K562 (cell line): ENCODE measurements around the gene RSPRY1. TPM values are rescaled to one million over a fixed set of nuclear protein-coding genes. Genes with fewer than 3 reads are reported as not detected.

ENCODE experiments used
- ARID1B ChIP-seq: fragments of 450-650 bp; IDR thresholded peaks from 2 replicates; pipeline ENCODE4 v1.6.1; 2016; ENCODE audit warnings: antibody characterized with exemption, mild to moderate bottlenecking, inconsistent platforms
- ATF6 ChIP-seq: sonication (generic); formaldehyde crosslinking; IDR thresholded peaks from 2 replicates; pipeline ENCODE4 v1.4.0; 2020; ENCODE audit warnings: mild to moderate bottlenecking, missing genetic modification reagents
- BHLHE40 ChIP-seq: IDR thresholded peaks from 2 replicates; pipeline ENCODE4 v1.6.1; 2011; ENCODE audit warnings: low read length, improper control_type of control experiment
- CXXC5 ChIP-seq: fragments of 250-450 bp; sonication (Bioruptor Pico); IDR thresholded peaks from 2 replicates; pipeline ENCODE4 v1.8.0; 2022; ENCODE audit warnings: inconsistent platforms, mild to moderate bottlenecking, moderate library complexity
- EGR1 ChIP-seq: fragments of 450-650 bp; conservative IDR thresholded peaks from 2 replicates; pipeline ENCODE4 v1.6.1; 2017; ENCODE audit warnings: mild to moderate bottlenecking
- EWSR1 ChIP-seq: fragments of 450-650 bp; IDR thresholded peaks from 2 replicates; pipeline ENCODE4 v1.6.1; 2018; ENCODE audit warnings: borderline replicate concordance, mild to moderate bottlenecking, low read depth, moderate library complexity; ENCODE audit not compliant: partially characterized antibody
- GABPA ChIP-seq: fragments of 200-800 bp; sonication (Bioruptor generic); conservative IDR thresholded peaks from 2 replicates; pipeline ENCODE4 v1.6.1; 2016; ENCODE audit warnings: low read depth, missing genetic modification characterization, missing compliant biosample characterization
- HMBOX1 ChIP-seq: sonication (generic); IDR thresholded peaks from 2 replicates; pipeline ENCODE4 v1.6.1; 2016
- KLF13 ChIP-seq: fragments of 450-650 bp; IDR thresholded peaks from 2 replicates; pipeline ENCODE4 v1.6.1; 2016; ENCODE audit warnings: missing genetic modification characterization, low read depth, mild to moderate bottlenecking, missing compliant biosample characterization, moderate library complexity, borderline replicate concordance
- NCOR1 ChIP-seq: fragments of 450-650 bp; IDR thresholded peaks from 2 replicates; pipeline ENCODE4 v1.6.1; 2016; ENCODE audit warnings: mild to moderate bottlenecking, moderate library complexity
- NR2C2 ChIP-seq, 2 experiments: fragments of 200-800 bp in 1 of 2; sonication (Bioruptor generic) in 1 of 2; sonication (generic) in 1 of 2; formaldehyde crosslinking in 1 of 2; IDR thresholded peaks; 2 replicates each; pipeline versions ENCODE4 v1.6.1 to v1.8.0; 2016 to 2022; ENCODE audit warnings: mild to moderate bottlenecking in 1 of 2, missing compliant biosample characterization in 1 of 2, missing genetic modification characterization in 1 of 2, missing genetic modification reagents in 1 of 2
- NRF1 ChIP-seq, 2 experiments: fragments of 450-650 bp; IDR thresholded peaks in 1 of 2; conservative IDR thresholded peaks in 1 of 2; 2 replicates each; pipeline ENCODE4 v1.6.1; 2014; ENCODE audit warnings: mild to moderate bottlenecking in 2 of 2
- SP1 ChIP-seq: sonication (generic); formaldehyde crosslinking; IDR thresholded peaks from 2 replicates; pipeline ENCODE4 v1.8.1; 2022; ENCODE audit warnings: mild to moderate bottlenecking, missing genetic modification reagents
- THRB ChIP-seq: fragments of 450-650 bp; formaldehyde crosslinking; conservative IDR thresholded peaks from 2 replicates; pipeline ENCODE4 v1.4.0; 2022; ENCODE audit warnings: mild to moderate bottlenecking, missing genetic modification characterization
- VEZF1 ChIP-seq: fragments of 200-800 bp; sonication (Bioruptor generic); IDR thresholded peaks from 2 replicates; pipeline ENCODE4 v1.6.1; 2017; ENCODE audit warnings: missing genetic modification characterization, missing compliant biosample characterization
- ZBTB34 ChIP-seq: fragments of 250-450 bp; sonication (Bioruptor Pico); IDR thresholded peaks from 2 replicates; pipeline ENCODE4 v1.8.0; 2021; ENCODE audit warnings: mild to moderate bottlenecking, moderate library complexity
- ZBTB8A ChIP-seq: fragments of 450-650 bp; IDR thresholded peaks from 2 replicates; pipeline ENCODE4 v1.6.1; 2018; ENCODE audit warnings: mild to moderate bottlenecking, moderate library complexity; ENCODE audit not compliant: partially characterized antibody
- ZNF133 ChIP-seq: fragments of 250-450 bp; sonication (Bioruptor Pico); IDR thresholded peaks from 2 replicates; pipeline ENCODE4 v1.4.0; 2020; ENCODE audit warnings: mild to moderate bottlenecking
- ZNF830 ChIP-seq: fragments of 250-450 bp; sonication (Bioruptor Pico); IDR thresholded peaks from 2 replicates; pipeline ENCODE4 v1.5.0; 2021; ENCODE audit warnings: mild to moderate bottlenecking
- polyA plus RNA-seq, 8 experiments: library from polyadenylated mRNA; depleted of rRNA in 4 of 8; stranded (reverse) in 5 of 8; unstranded in 3 of 8; fragments of >200 nt; fragmentation: Nextera tagmentation in 2 of 8; fragmentation: Illumina TruSeq in 1 of 8; extraction: Ambion mirVana in 2 of 8; extraction: Trizol in 1 of 8; gene quantifications; 2 replicates each; pipeline versions ENCODE4 v1.2.1 to v1.2.3, GENCODE V29; 2011 to 2014; ENCODE audit warnings: inconsistent platforms in 1 of 8, missing spikeins in 1 of 8
- total RNA-seq, 7 experiments: library from RNA; depleted of rRNA in 6 of 7; stranded (reverse); fragments of >200 nt in 6 of 7; fragmentation: Illumina TruSeq in 2 of 7; extraction: Trizol in 2 of 7; gene quantifications; 2 replicates each; pipeline versions ENCODE4 v1.2.1 to v1.2.3, GENCODE V29; 2011 to 2021; ENCODE audit warnings: low replicate concordance in 1 of 7

RSPRY1 gene
- total and polyA plus RNA-seq, 9 of the 15 experiments (the other 6 are each of a cell fraction or from before 2014, with no cell fraction given): 10.2 to 27.8 (median 20.8) TPM

GRCh38 chr16:57268804-57269800 is 83.0 kb downstream of the RSPRY1 start (continued):
- peak; percentile 70; the same call in 1 of the 2 replicates for TF ChIP-seq KLF13 (tag)
- 0 out of 2 replicates have a peak, but pooled peaks have one; percentile 21 for TF ChIP-seq GABPA (tag)
- no peak for TF ChIP-seq ZNF830
- TF ChIP-seq VEZF1: peak; percentile 72
- TF ChIP-seq ATF6: no peak
- TF ChIP-seq HMBOX1: no peak
- TF ChIP-seq NCOR1: 0 out of 2 replicates have a peak, but pooled peaks have one; percentile 21
- peak; percentile 93 for TF ChIP-seq CXXC5 (CRISPR knock-in tag)
- no peak for TF ChIP-seq THRB
- no peak for TF ChIP-seq EWSR1
- TF ChIP-seq SP1 (CRISPR knock-in tag): peak; percentile 84
- TF ChIP-seq ZNF133: no peak
- no peak for TF ChIP-seq ZBTB34
- peak; percentile 73 for TF ChIP-seq ARID1B
- TF ChIP-seq NRF1 (conservative IDR thresholded peaks at IDR 0.05 in 1 of 2, IDR thresholded peaks at IDR 0.05 in 1 of 2): peak in 1 of 2 experiments; percentile 31; a peak in 3 of 4 replicates
- TF ChIP-seq ZBTB8A: no peak
- no peak; the same call in 1 of the 2 replicates for TF ChIP-seq EGR1
- no peak for TF ChIP-seq NR2C2 (CRISPR knock-in tag; IDR thresholded peaks at IDR 0.05)
- TF ChIP-seq NR2C2 (tag; IDR thresholded peaks at IDR 0.05): peak; percentile 48; the same call in 1 of the 2 replicates
- peak; percentile 43 for TF ChIP-seq BHLHE40
